ENCODE data around the gene SENP3. TPM values are rescaled to one million over a fixed set of nuclear protein-coding genes. Genes with fewer than 3 reads are reported as not detected.
A peak's percentile ranks its signal among the peaks of the same experiment; 100 is the strongest.

SENP3 gene
- total and polyA plus RNA-seq, 2 of the 13 experiments (the other 11 are each of a cell fraction or from before 2014, with no cell fraction given) = 55.8 to 75.4 TPM

GRCh38 chr17:7583253-7584109 lies 21.8 kb downstream of the SENP3 start, which contains the start of gene MPDU1 (continued):
- TF ChIP-seq, protein P1, sequence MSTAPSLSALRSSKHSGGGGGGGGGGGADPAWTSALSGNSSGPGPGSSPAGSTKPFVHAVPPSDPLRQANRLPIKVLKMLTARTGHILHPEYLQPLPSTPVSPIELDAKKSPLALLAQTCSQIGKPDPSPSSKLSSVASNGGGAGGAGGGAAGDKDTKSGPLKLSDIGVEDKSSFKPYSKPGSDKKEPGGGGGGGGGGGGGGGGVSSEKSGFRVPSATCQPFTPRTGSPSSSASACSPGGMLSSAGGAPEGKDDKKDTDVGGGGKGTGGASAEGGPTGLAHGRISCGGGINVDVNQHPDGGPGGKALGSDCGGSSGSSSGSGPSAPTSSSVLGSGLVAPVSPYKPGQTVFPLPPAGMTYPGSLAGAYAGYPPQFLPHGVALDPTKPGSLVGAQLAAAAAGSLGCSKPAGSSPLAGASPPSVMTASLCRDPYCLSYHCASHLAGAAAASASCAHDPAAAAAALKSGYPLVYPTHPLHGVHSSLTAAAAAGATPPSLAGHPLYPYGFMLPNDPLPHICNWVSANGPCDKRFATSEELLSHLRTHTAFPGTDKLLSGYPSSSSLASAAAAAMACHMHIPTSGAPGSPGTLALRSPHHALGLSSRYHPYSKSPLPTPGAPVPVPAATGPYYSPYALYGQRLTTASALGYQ (CRISPR knock-in tag; IDR thresholded peaks at IDR 0.05) = peak; percentile 77; the same call in 1 of the 2 replicates
- TF ChIP-seq SP4 (CRISPR knock-in tag; IDR thresholded peaks at IDR 0.05) (peak; percentile 61; the same call in 1 of the 2 replicates), GTF2F1 (IDR thresholded peaks at IDR 0.05; ENCODE audit: low read length) (0 out of 2 replicates have a peak, but pooled peaks have one; percentile 42), PRPF4 (IDR thresholded peaks at IDR 0.05; ENCODE audit: low read depth, low read length, poor library complexity, severe bottlenecking) (no peak), ZNF850 (CRISPR knock-in tag; conservative IDR thresholded peaks at IDR 0.05) (no peak), NFKBIZ (CRISPR knock-in tag; IDR thresholded peaks at IDR 0.05) (0 out of 2 replicates have a peak, but pooled peaks have one; percentile 40), MXD3 (CRISPR knock-in tag; IDR thresholded peaks at IDR 0.05) (peak; percentile 88; the same call in 1 of the 2 replicates), REXO4 (CRISPR knock-in tag; IDR thresholded peaks at IDR 0.05; ENCODE audit: borderline replicate concordance) (no peak), ZNF260 (CRISPR knock-in tag; IDR thresholded peaks at IDR 0.05; ENCODE audit: borderline replicate concordance, low read depth) (no peak), ZNF530 (CRISPR knock-in tag; IDR thresholded peaks at IDR 0.05; ENCODE audit: low read depth) (no peak), ZNF572 (CRISPR knock-in tag; IDR thresholded peaks at IDR 0.05) (no peak), KAT7 (CRISPR knock-in tag; IDR thresholded peaks at IDR 0.05; ENCODE audit: borderline replicate concordance) (peak; percentile 53; the same call in 1 of the 2 replicates), BHLHE40 (IDR thresholded peaks at IDR 0.05; ENCODE audit: low read length) (no peak), ZNF720 (CRISPR knock-in tag; IDR thresholded peaks at IDR 0.05) (no peak), NR2F2 (IDR thresholded peaks at IDR 0.05; ENCODE audit: borderline replicate concordance, low read depth) (no peak), WIZ (CRISPR knock-in tag; IDR thresholded peaks at IDR 0.05) (no peak; the same call in 1 of the 2 replicates), PAXIP1 (CRISPR knock-in tag; conservative IDR thresholded peaks at IDR 0.05) (no peak; the same call in 1 of the 2 replicates), SIN3A (IDR thresholded peaks at IDR 0.05; ENCODE audit: borderline replicate concordance, low read depth, low read length) (no peak), NAIF1 (CRISPR knock-in tag; IDR thresholded peaks at IDR 0.05; ENCODE audit: borderline replicate concordance) (peak; percentile 67; the same call in 1 of the 2 replicates), RFXAP (CRISPR knock-in tag; IDR thresholded peaks at IDR 0.05; ENCODE audit: borderline replicate concordance) (peak; percentile 90), U2AF2 (IDR thresholded peaks at IDR 0.05; ENCODE audit: low read depth, low read length) (no peak), HNRNPL (IDR thresholded peaks at IDR 0.05; ENCODE audit: low read depth, low read length) (no peak)
- TF ChIP-seq, protein P2, sequence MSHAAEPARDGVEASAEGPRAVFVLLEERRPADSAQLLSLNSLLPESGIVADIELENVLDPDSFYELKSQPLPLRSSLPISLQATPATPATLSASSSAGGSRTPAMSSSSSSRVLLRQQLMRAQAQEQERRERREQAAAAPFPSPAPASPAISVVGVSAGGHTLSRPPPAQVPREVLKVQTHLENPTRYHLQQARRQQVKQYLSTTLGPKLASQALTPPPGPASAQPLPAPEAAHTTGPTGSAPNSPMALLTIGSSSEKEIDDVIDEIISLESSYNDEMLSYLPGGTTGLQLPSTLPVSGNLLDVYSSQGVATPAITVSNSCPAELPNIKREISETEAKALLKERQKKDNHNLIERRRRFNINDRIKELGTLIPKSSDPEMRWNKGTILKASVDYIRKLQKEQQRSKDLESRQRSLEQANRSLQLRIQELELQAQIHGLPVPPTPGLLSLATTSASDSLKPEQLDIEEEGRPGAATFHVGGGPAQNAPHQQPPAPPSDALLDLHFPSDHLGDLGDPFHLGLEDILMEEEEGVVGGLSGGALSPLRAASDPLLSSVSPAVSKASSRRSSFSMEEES (CRISPR knock-in tag; IDR thresholded peaks at IDR 0.05) = no peak
